ENCODE results near the gene PRPF6. TPM values are rescaled to one million over a fixed set of nuclear protein-coding genes. Genes with fewer than 3 reads are reported as not detected.

The PRPF6 gene
- total and polyA plus RNA-seq, 2 of the 13 experiments (the other 11 are each of a cell fraction or from before 2014, with no cell fraction given) = 63.7 to 101 TPM

- TF ChIP-seq TFAP4 (IDR thresholded peaks at IDR 0.05; ENCODE audit: borderline replicate concordance, low read depth) (no peak), HIVEP1 (CRISPR knock-in tag; IDR thresholded peaks at IDR 0.05) (no peak), ZNF333 (CRISPR knock-in tag; IDR thresholded peaks at IDR 0.05; ENCODE audit: borderline replicate concordance) (0 out of 2 replicates have a peak, but pooled peaks have one; percentile 7), CTCF (CRISPR knock-in tag; IDR thresholded peaks at IDR 0.05) (peak; percentile 2; the same call in 1 of the 2 replicates), ZNF296 (CRISPR knock-in tag; conservative IDR thresholded peaks at IDR 0.05) (peak; percentile 68; the same call in 1 of the 2 replicates), LCORL (IDR thresholded peaks at IDR 0.05) (no peak), LCORL (CRISPR knock-in tag; IDR thresholded peaks at IDR 0.05) (no peak), ZNF431 (CRISPR knock-in tag; IDR thresholded peaks at IDR 0.05; ENCODE audit: borderline replicate concordance, low read depth) (0 out of 2 replicates have a peak, but pooled peaks have one; percentile 53), SP1 (IDR thresholded peaks at IDR 0.05) (no peak), SP1 (CRISPR knock-in tag; IDR thresholded peaks at IDR 0.05) (no peak), DMAP1 (CRISPR knock-in tag; IDR thresholded peaks at IDR 0.05) (no peak)
- CTCF ChIA-PET (ENCODE audit: low intra/inter-chr PET ratio, low total read pairs) = interaction anchor here (1.3 to 1.6 kb wide), 3 partner anchors 14 to 531 kb away, joined by 3 to 13 read pairs (median 4); partner anchors contain the start of gene PTK6
- Histone ChIP-seq H3K4me1 (ENCODE audit: insufficient read depth, low read length) (peaks cover 47% of the 10 kb centered on the region), H3K36me3 (replicated peaks in 1 of 2; ENCODE audit: control insufficient read depth in 1 of 2, insufficient read depth in 2 of 2, low read length in 2 of 2) (no peaks in the 10 kb centered on the region), H2AFZ (ENCODE audit: low read length) (no peak overlapping the region), H3K4me3 (replicated peaks in 1 of 3; ENCODE audit: insufficient read depth in 1 of 3, low read depth in 2 of 3, low read length in 3 of 3) (no peak overlapping the region), H4K20me1 (ENCODE audit: insufficient read depth, low read length) (peaks cover 3% of the 10 kb centered on the region; the same call in 1 of the 2 replicates), H3K4me2 (ENCODE audit: low read depth, low read length) (no peak overlapping the region), H3K79me2 (ENCODE audit: insufficient read depth, low read length) (no peaks in the 10 kb centered on the region), H3K9me3 (ENCODE audit: low read length) (no peaks in the 10 kb centered on the region), H3K9ac (ENCODE audit: insufficient read depth, low read depth, low read length) (no peak overlapping the region), H3K27ac (ENCODE audit: extremely low read length, insufficient read depth, low read length) (no peak overlapping the region), H3K27me3 (ENCODE audit: control insufficient read depth in 1 of 2, insufficient read depth in 2 of 2, low read length in 2 of 2) (peaks cover 3 to 11% of the 10 kb centered on the region in 2 experiments; a peak in 2 of 5 replicates)
- 32% methylated on average over 10 of the region's 12 CpGs for WGBS (ENCODE audit: low lambda C conversion rate)
- BruUV-seq (replicated peaks) = no TSS peak
- intact Hi-C loops (cut with micrococcal nuclease; ENCODE audit: unreplicated experiment) (loop anchor here (2.0 kb wide), 1 partner anchor 14 kb away; no protein-coding TSS in a partner anchor), in situ Hi-C loops (cut with HindIII; ENCODE audit: extremely low pct_ligation_motif_present, low pct_unique_long_range_greater_than_20kb) (no loop called here)
- FAIRE-seq (no peak), DNase-seq (ENCODE audit: low spot score) (no peak), ATAC-seq (no peak)
- POLR2A ChIA-PET = interaction anchor here (1.0 to 1.9 kb wide), 2 partner anchors 14 to 18 kb away, joined by 3 to 8 read pairs; no protein-coding TSS in a partner anchor
Observed at GRCh38 chr20:64068386-64069208, 87.7 kb downstream of the PRPF6 start.

Data from HepG2 (cell line).